NT2/D1 (cell line): ENCODE results near the gene CTSC.

ENCODE experiments used
- SUZ12 ChIP-seq: IDR thresholded peaks from 2 replicates; pipeline ENCODE4 v1.6.1; 2011; ENCODE audit not compliant: insufficient read length, insufficient read depth; ENCODE audit errors: extremely low read depth
- YY1 ChIP-seq: IDR thresholded peaks from 2 replicates; pipeline ENCODE4 v1.6.1; 2011; ENCODE audit not compliant: insufficient read length, insufficient read depth
- ZNF274 ChIP-seq: IDR thresholded peaks from 2 replicates; pipeline ENCODE4 v1.6.1; 2011; ENCODE audit warnings: mild to moderate bottlenecking, low read depth, low read length

DNA sequence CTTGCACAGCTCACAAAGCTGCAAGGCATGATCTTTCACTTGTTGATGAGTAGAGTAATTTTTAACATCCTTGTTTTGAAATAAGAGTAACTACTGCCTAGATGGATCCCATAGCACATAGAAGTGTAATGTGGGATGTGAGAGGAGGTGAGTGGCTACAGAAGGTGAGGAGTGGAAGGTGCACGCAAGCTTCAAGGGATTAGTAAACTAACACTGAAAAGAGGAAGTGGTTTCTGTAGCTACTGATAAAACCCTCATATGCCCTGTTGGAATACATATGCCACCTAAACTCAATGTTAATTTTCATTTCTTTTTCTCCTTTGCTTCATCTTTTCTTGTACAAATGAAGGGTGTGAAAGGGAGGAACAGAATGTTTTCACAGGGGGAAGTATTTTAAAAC lies 22.0 kb upstream of the CTSC start:
- no peak for TF ChIP-seq ZNF274
- no peak for TF ChIP-seq YY1
- no peak for TF ChIP-seq SUZ12
